Measurements from ENCODE around the gene HPGDS. TPM values are rescaled to one million over a fixed set of nuclear protein-coding genes. Genes with fewer than 3 reads are reported as not detected.

The HPGDS gene
- total RNA-seq, 2 experiments from 2014 or later, result not detected

GRCh38 chr4:94348666-94349065 is 6.0 kb upstream of the HPGDS start:
- Mint-ChIP-seq H3K4me3 (no peak overlapping the region), H3K4me1 (ENCODE audit: low read depth) (peaks cover 11% of the 10 kb centered on the region), H3K36me3 (ENCODE audit: low read depth) (no peaks in the 10 kb centered on the region), H3K27ac (no peak overlapping the region), H3K9me3 (no peaks in the 10 kb centered on the region), H3K27me3 (no peaks in the 10 kb centered on the region)
- Histone ChIP-seq H3K27me3 (ENCODE audit: control insufficient read depth in 1 of 2, insufficient read depth in 2 of 2, low read length in 2 of 2) (no peaks in the 10 kb centered on the region), H3K27ac (ENCODE audit: low read depth in 1 of 2, low read length in 2 of 2) (no peak overlapping the region), H3K9me3 (ENCODE audit: control insufficient read depth in 1 of 2, insufficient read depth in 1 of 2, low read length in 2 of 2) (no peaks in the 10 kb centered on the region), H3K4me1 (ENCODE audit: insufficient read depth, low read length) (no peaks in the 10 kb centered on the region), H3K4me3 (ENCODE audit: low read length) (no peak overlapping the region), H3K36me3 (ENCODE audit: insufficient read depth, low read length) (no peaks in the 10 kb centered on the region)
- POLR2A ChIA-PET, result interaction anchor here (0.6 kb wide), 1 partner anchor 136 kb away, joined by 3 read pairs; no protein-coding TSS in a partner anchor
- TF ChIP-seq CTCF (IDR thresholded peaks at IDR 0.05), result no peak
- CTCF ChIA-PET, result no interaction called here
- ATAC-seq (ENCODE audit: poor library complexity) (no peak), DNase-seq (no peak)
- intact Hi-C loops (cut with DNase I, micrococcal nuclease), result no loop called here

GRCh38 chr4:94346541-94346940 is 3.9 kb upstream of the HPGDS start:
- Histone ChIP-seq H3K4me1 (ENCODE audit: insufficient read depth, low read length) (no peaks in the 10 kb centered on the region), H3K27me3 (ENCODE audit: control insufficient read depth in 1 of 2, insufficient read depth in 2 of 2, low read length in 2 of 2) (no peaks in the 10 kb centered on the region), H3K4me3 (ENCODE audit: low read length) (no peak overlapping the region), H3K9me3 (ENCODE audit: control insufficient read depth in 1 of 2, insufficient read depth in 1 of 2, low read length in 2 of 2) (no peaks in the 10 kb centered on the region), H3K36me3 (ENCODE audit: insufficient read depth, low read length) (no peaks in the 10 kb centered on the region), H3K27ac (ENCODE audit: low read depth in 1 of 2, low read length in 2 of 2) (no peak overlapping the region)
- no peak overlapping the region for H3K4me3 Mint-ChIP-seq
- TF ChIP-seq CTCF (IDR thresholded peaks at IDR 0.05), result no peak
- DNase-seq, result no peak
- CTCF ChIA-PET, result no interaction called here
- no peaks in the 10 kb centered on the region for H3K9me3 Mint-ChIP-seq
- POLR2A ChIA-PET, result no interaction called here
- intact Hi-C loops (cut with DNase I, micrococcal nuclease), result no loop called here
- no peak overlapping the region for H3K27ac Mint-ChIP-seq
- no peaks in the 10 kb centered on the region for H3K36me3 Mint-ChIP-seq (ENCODE audit: low read depth)
- ATAC-seq (ENCODE audit: poor library complexity), result no peak
- H3K4me1 Mint-ChIP-seq (ENCODE audit: low read depth), result peaks cover 7% of the 10 kb centered on the region
- H3K27me3 Mint-ChIP-seq, result no peaks in the 10 kb centered on the region

DNA sequence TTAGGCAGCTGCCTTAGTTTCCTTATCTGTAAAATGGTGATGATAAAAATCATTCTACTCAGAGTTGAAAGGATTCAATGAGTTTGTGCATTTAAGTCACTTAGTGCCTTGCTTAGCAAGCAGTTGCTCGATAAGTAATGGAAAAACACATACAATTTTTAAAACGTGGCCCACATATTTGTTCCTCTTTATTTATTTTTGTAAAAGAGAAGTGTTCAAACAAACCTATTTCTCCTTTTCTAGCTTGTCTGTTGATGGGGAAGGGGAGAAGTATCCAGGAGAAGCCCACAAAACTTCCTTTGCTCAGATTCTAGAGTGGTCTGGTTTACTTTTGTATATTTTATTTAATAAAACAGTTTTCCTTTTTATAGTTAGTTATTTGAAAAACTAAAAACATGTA is 3.3 kb upstream of the HPGDS start:
- intact Hi-C loops (cut with DNase I, micrococcal nuclease), result no loop called here
- ChIA-PET POLR2A (no interaction called here), CTCF (no interaction called here)
- DNase-seq (no peak), ATAC-seq (ENCODE audit: poor library complexity) (no peak)
- Histone ChIP-seq H3K27ac (ENCODE audit: low read depth in 1 of 2, low read length in 2 of 2) (no peak overlapping the region), H3K36me3 (ENCODE audit: insufficient read depth, low read length) (no peaks in the 10 kb centered on the region), H3K4me3 (ENCODE audit: low read length) (no peak overlapping the region), H3K27me3 (ENCODE audit: control insufficient read depth in 1 of 2, insufficient read depth in 2 of 2, low read length in 2 of 2) (no peaks in the 10 kb centered on the region), H3K9me3 (ENCODE audit: control insufficient read depth in 1 of 2, insufficient read depth in 1 of 2, low read length in 2 of 2) (no peaks in the 10 kb centered on the region), H3K4me1 (ENCODE audit: insufficient read depth, low read length) (no peaks in the 10 kb centered on the region)
- Mint-ChIP-seq H3K4me3 (no peak overlapping the region), H3K9me3 (no peaks in the 10 kb centered on the region), H3K27me3 (no peaks in the 10 kb centered on the region), H3K27ac (no peak overlapping the region), H3K4me1 (ENCODE audit: low read depth) (peaks cover 6% of the 10 kb centered on the region), H3K36me3 (ENCODE audit: low read depth) (no peaks in the 10 kb centered on the region)
- no peak for TF ChIP-seq CTCF (IDR thresholded peaks at IDR 0.05)

Data from CD4-positive, alpha-beta T cell (primary cell).